Measurements from ENCODE around the gene CSF3R. TPM values are rescaled to one million over a fixed set of nuclear protein-coding genes. Genes with fewer than 3 reads are reported as not detected.

Gene CSF3R
- 10 to 100 TPM in 1 of 4 donors, 1 to 10 TPM in 3; 1.4 to 15.8 (median 3.8) TPM for polyA plus RNA-seq
- long read RNA-seq, donor 1: 0 reads
- long read RNA-seq, donor 2: 0 reads
- long read RNA-seq, donor 3: 0 reads
- long read RNA-seq, donor 4: 0 reads
- long read RNA-seq, donor 5, partial matches to known transcripts: 0 of 1 reads
- long read RNA-seq, donor 5, other reads (novel, unspliced or antisense): 0 of 1 reads
- long read RNA-seq, donor 6: 0 reads
- long read RNA-seq, donor 7: 0 reads
- long read RNA-seq, donor 8: 0 reads
- long read RNA-seq, donor 9: 0 reads
- long read RNA-seq, donor 10, partial matches to known transcripts: 0 of 2 reads
- long read RNA-seq, donor 10, other reads (novel, unspliced or antisense): 0 of 2 reads

DNA sequence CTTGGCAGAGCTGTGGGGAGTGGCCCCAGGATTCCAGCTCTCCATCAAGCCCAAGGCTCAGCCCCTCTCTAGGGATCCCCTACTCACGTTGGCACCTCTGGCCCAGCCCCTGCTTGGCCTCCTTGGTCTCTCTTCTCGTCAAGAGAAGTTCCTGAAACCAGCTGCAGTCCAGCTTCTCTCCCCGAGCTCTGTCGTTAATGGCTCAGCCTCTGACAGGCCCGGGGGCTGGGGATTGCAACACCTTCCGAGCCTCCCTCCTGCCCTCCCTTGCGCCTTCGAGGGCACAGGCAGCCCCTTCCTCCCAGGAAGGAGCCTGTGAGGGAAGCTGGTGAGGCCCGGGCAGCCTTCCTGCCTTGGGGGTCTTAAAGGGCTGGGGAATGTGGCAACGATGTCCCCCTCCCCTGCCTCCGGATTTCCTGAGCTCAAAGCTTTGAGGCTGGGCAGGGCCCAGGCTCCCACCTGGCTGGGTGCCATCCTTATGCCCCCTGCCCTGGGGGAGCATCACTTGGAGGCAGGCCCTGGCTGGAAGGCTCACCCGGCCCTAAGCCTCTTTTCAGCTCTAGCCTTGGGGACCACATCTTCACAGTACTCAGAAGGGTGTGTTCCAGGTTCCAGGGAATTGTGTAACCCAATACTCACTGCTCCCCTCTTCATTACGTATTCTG is at the start of gene CSF3R:
TSS of gene CSF3R (minus strand) at position 190 of the 665 bp plus-strand sequence. CDS start 3,417 bp downstream, outside the sequence.
- no peaks in the 10 kb centered on the region for H3K9me3 ChIP-seq (ENCODE audit: control insufficient read depth in 2 of 2, insufficient read depth in 1 of 2, low read depth in 1 of 2, low read length in 1 of 2)
- no peak for DNase-seq
- no peaks in the 10 kb centered on the region for H3K27me3 ChIP-seq (ENCODE audit: control insufficient read depth in 3 of 3, insufficient read depth in 3 of 3, low read length in 3 of 3)
- no peak within 1 kb of the TSS for H3K4me3 ChIP-seq (ENCODE audit: low read depth in 1 of 3, low read length in 3 of 3)
- no peak within 1 kb of the TSS for H3K27ac ChIP-seq (ENCODE audit: low read depth in 1 of 3, low read length in 2 of 3)
- H3K36me3 ChIP-seq (ENCODE audit: control insufficient read depth in 3 of 3, insufficient read depth in 2 of 3, low read depth in 1 of 3, low read length in 3 of 3): no peaks in the 10 kb centered on the region
- no peak for FAIRE-seq
- WGBS, 3 donors: 53 to 72% (median 66%) methylated on average over 13 of the region's 13 CpGs
- H3K4me1 ChIP-seq (ENCODE audit: control insufficient read depth in 3 of 3, insufficient read depth in 2 of 3, low read depth in 1 of 3, low read length in 2 of 3): peaks cover 0 to 18% (median 0%) of the 10 kb centered on the region in 3 donors

DNA sequence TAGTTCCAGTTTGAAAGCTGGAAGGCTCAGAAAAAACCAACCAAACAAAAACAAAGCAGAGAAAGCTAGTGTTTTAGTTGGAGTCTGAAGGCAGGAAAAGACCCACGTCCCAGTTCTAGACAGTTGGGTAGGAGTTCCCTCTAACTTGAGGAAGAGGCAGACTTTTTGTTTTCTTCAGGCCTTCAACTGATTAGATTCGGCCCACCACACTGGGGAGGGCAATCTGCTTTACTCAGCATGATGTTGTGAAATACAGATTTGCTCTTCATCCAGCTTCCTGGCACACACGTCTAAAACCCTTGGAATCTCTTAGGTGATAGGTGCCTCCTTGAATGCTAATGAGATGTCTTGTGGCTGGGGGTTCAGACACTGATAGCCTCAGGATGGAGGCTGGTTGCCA is 49.1 kb upstream of the CSF3R start:
- H3K27ac ChIP-seq (ENCODE audit: low read depth in 1 of 3, low read length in 2 of 3): no peak overlapping the region
- no peaks in the 10 kb centered on the region for H3K9me3 ChIP-seq (ENCODE audit: control insufficient read depth in 2 of 2, insufficient read depth in 1 of 2, low read depth in 1 of 2, low read length in 1 of 2)
- DNase-seq (no peak), FAIRE-seq (no peak)
- H3K4me1 ChIP-seq (ENCODE audit: control insufficient read depth in 3 of 3, insufficient read depth in 2 of 3, low read depth in 1 of 3, low read length in 2 of 3): no peaks in the 10 kb centered on the region
- no peaks in the 10 kb centered on the region for H3K27me3 ChIP-seq (ENCODE audit: control insufficient read depth in 3 of 3, insufficient read depth in 3 of 3, low read length in 3 of 3)
- no peak overlapping the region for H3K4me3 ChIP-seq (ENCODE audit: low read depth in 1 of 3, low read length in 3 of 3)
- 52 to 65% (median 59%) methylated on average over 3 of the region's 3 CpGs for WGBS, 3 donors
- H3K36me3 ChIP-seq (ENCODE audit: control insufficient read depth in 3 of 3, insufficient read depth in 2 of 3, low read depth in 1 of 3, low read length in 3 of 3): no peaks in the 10 kb centered on the region

DNA sequence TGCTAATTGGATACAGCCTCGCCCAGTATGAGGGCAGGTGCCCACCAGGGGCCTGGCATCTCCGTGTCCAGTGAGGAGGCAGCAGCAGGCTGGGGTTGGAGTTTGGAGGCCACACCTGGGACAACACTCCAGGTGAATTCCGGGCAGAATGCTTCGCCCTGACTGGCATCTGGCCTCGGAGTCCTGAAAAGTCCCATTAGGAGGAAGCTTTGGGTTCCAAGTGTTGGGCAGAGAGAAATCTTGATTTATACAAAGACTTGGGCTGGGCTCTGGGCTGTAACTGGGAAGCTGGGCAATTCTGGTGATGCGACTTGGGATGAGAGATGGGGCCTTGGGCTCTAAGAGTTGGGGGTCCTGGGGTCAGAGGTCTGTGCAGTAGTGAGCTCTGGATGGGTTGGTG is 48.1 kb upstream of the CSF3R start:
- H3K27me3 ChIP-seq (ENCODE audit: control insufficient read depth in 3 of 3, insufficient read depth in 3 of 3, low read length in 3 of 3): no peaks in the 10 kb centered on the region
- DNase-seq: no peak
- no peaks in the 10 kb centered on the region for H3K9me3 ChIP-seq (ENCODE audit: control insufficient read depth in 2 of 2, insufficient read depth in 1 of 2, low read depth in 1 of 2, low read length in 1 of 2)
- no peak overlapping the region for H3K4me3 ChIP-seq (ENCODE audit: low read depth in 1 of 3, low read length in 3 of 3)
- H3K27ac ChIP-seq (ENCODE audit: low read depth in 1 of 3, low read length in 2 of 3): no peak overlapping the region
- H3K4me1 ChIP-seq (ENCODE audit: control insufficient read depth in 3 of 3, insufficient read depth in 2 of 3, low read depth in 1 of 3, low read length in 2 of 3): no peaks in the 10 kb centered on the region
- no peaks in the 10 kb centered on the region for H3K36me3 ChIP-seq (ENCODE audit: control insufficient read depth in 3 of 3, insufficient read depth in 2 of 3, low read depth in 1 of 3, low read length in 3 of 3)
- FAIRE-seq: no peak
- WGBS, 3 donors: 49 to 73% (median 60%) methylated on average over 6 of the region's 6 CpGs

DNA sequence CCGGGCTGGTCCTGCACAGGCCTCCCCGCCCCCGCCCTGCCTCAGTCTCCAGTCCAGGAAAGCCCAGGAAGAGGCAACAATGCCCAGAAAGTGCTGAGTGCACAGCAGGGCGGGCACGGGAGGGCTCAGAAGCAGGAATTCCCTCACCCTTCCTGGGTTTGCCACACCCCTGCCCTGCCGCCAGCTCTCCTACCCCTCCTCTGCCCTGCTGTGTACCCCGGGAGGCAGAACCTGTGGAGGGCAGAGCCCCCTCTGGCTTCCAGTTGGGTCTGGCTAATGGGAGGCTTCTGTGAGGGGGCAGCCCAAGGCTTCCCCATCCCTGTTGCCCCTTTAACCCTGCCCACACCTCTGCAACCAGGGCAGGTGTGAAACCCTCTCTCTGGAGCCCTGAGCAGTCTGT is 47.5 kb upstream of the CSF3R start:
- Histone ChIP-seq H3K4me1 (ENCODE audit: control insufficient read depth in 3 of 3, insufficient read depth in 2 of 3, low read depth in 1 of 3, low read length in 2 of 3) (no peaks in the 10 kb centered on the region), H3K4me3 (ENCODE audit: low read depth in 1 of 3, low read length in 3 of 3) (no peak overlapping the region), H3K9me3 (ENCODE audit: control insufficient read depth in 2 of 2, insufficient read depth in 1 of 2, low read depth in 1 of 2, low read length in 1 of 2) (no peaks in the 10 kb centered on the region), H3K36me3 (ENCODE audit: control insufficient read depth in 3 of 3, insufficient read depth in 2 of 3, low read depth in 1 of 3, low read length in 3 of 3) (no peaks in the 10 kb centered on the region), H3K27ac (ENCODE audit: low read depth in 1 of 3, low read length in 2 of 3) (no peak overlapping the region), H3K27me3 (ENCODE audit: control insufficient read depth in 3 of 3, insufficient read depth in 3 of 3, low read length in 3 of 3) (no peaks in the 10 kb centered on the region)
- 50 to 63% (median 60%) methylated on average over 5 to 7 of the region's 7 CpGs for WGBS, 3 donors
- no peak for DNase-seq
- no peak for FAIRE-seq

DNA sequence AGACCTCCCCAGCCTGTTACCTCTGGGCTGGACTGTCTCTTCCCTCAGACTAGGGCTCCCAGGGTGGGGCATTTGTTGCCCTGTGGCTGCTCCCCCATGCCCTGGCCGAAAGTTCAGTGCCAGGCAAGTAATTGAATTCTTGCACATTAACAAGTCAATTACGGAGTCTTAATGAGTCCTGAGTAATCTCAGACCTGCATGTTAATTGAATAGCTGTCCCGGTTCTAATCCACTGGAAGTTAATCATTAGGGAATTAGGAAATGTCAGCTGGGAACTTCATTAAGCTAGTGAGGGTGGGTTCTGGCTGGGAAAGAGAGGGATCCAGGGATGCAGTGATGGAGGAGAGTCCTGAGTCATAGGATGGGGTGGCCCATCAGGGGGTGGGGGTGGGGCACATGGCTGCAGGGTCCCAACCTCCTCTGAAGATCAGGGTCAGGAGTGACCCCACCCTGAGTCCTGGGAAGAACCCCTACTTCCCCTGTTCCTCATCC is 47.1 kb upstream of the CSF3R start:
- 20 to 47% (median 25%) methylated on average over 3 of the region's 3 CpGs for WGBS, 3 donors
- FAIRE-seq: no peak
- no peak for DNase-seq

DNA sequence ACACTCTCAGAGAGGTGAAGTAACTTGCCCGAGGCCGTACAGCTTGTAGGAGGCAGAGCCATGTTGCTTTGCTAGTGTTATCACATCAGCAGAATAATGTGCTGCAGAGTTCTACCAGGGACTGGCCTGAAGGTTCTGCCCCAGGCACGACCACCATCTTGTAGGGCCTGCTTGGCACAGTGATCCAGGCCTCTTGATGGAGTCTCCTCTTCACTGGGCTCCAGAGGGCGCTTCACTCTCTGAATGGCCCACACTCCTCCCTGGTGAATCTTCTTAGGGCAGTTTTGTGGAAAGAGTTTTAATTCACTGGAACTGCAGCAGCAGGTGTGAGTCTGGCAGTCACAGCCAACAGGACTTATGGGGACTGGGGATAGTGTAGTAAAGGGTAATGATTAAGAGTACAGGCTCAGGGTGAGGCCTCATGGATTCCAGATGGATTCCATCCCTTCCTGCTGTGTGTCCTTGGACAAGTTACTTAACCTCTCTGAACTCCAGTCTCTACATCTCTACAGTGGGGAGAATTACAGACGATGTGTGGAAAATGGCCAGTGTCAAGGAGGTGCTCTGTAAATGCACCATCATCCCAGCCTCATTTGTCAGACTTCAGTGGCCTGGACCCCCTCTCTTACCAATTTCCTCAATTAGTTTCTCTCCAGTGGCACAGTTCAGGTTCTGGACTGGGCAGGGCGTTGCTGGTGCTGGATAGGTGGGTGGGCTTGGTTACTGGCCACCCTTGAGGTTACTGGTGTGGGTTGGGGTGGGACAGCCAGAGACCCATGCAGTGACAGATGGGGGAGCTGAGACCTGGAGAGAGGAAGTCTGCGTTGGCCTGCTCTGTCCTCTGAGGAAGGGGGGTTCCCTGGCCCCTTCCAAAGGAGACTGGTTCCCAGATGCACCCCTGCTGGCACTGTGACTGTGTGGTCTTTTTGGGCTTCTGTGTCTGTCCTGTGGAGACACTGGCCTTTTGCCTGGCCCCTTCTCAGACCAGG is 45.9 kb upstream of the CSF3R start:
- Histone ChIP-seq H3K27ac (ENCODE audit: low read depth in 1 of 3, low read length in 2 of 3) (no peak overlapping the region), H3K27me3 (ENCODE audit: control insufficient read depth in 3 of 3, insufficient read depth in 3 of 3, low read length in 3 of 3) (no peaks in the 10 kb centered on the region), H3K4me3 (ENCODE audit: low read depth in 1 of 3, low read length in 3 of 3) (no peak overlapping the region), H3K9me3 (ENCODE audit: control insufficient read depth in 2 of 2, insufficient read depth in 1 of 2, low read depth in 1 of 2, low read length in 1 of 2) (no peaks in the 10 kb centered on the region), H3K4me1 (ENCODE audit: control insufficient read depth in 3 of 3, insufficient read depth in 2 of 3, low read depth in 1 of 3, low read length in 2 of 3) (no peaks in the 10 kb centered on the region), H3K36me3 (ENCODE audit: control insufficient read depth in 3 of 3, insufficient read depth in 2 of 3, low read depth in 1 of 3, low read length in 3 of 3) (no peaks in the 10 kb centered on the region)
- FAIRE-seq (no peak), DNase-seq (no peak)
- WGBS, 3 donors: 66 to 75% (median 67%) methylated on average over 7 of the region's 7 CpGs

More for the DNA sequence above, 47.1 kb upstream of the CSF3R start:
- H3K27me3 ChIP-seq (ENCODE audit: control insufficient read depth in 3 of 3, insufficient read depth in 3 of 3, low read length in 3 of 3): no peaks in the 10 kb centered on the region
- no peaks in the 10 kb centered on the region for H3K9me3 ChIP-seq (ENCODE audit: control insufficient read depth in 2 of 2, insufficient read depth in 1 of 2, low read depth in 1 of 2, low read length in 1 of 2)
- no peak overlapping the region for H3K4me3 ChIP-seq (ENCODE audit: low read depth in 1 of 3, low read length in 3 of 3)
- H3K27ac ChIP-seq (ENCODE audit: low read depth in 1 of 3, low read length in 2 of 3): no peak overlapping the region
- no peaks in the 10 kb centered on the region for H3K36me3 ChIP-seq (ENCODE audit: control insufficient read depth in 3 of 3, insufficient read depth in 2 of 3, low read depth in 1 of 3, low read length in 3 of 3)
- no peaks in the 10 kb centered on the region for H3K4me1 ChIP-seq (ENCODE audit: control insufficient read depth in 3 of 3, insufficient read depth in 2 of 3, low read depth in 1 of 3, low read length in 2 of 3)

DNA sequence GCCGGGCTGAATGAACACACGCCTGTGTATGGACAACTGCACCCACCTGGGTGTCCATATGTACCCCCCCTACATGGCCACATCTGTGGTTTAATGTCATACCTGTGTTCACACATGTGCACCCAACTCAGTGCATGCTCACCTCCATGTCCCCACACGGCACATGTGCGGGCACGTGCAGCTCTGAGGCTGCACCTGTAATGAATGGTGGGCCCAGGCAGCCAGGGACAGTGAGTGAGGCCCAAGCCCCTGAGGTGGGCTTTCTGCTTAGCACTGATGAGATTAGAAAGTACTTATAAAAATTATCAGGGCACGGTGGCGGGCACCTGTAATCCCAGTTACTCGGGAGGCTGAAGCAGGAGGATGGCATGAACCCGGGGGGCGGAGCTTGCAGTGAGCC is 42.5 kb upstream of the CSF3R start:
- no peaks in the 10 kb centered on the region for H3K27me3 ChIP-seq (ENCODE audit: control insufficient read depth in 3 of 3, insufficient read depth in 3 of 3, low read length in 3 of 3)
- H3K4me3 ChIP-seq (ENCODE audit: low read depth in 1 of 3, low read length in 3 of 3): no peak overlapping the region
- H3K27ac ChIP-seq (ENCODE audit: low read depth in 1 of 3, low read length in 2 of 3): no peak overlapping the region
- no peaks in the 10 kb centered on the region for H3K9me3 ChIP-seq (ENCODE audit: control insufficient read depth in 2 of 2, insufficient read depth in 1 of 2, low read depth in 1 of 2, low read length in 1 of 2)
- no peaks in the 10 kb centered on the region for H3K36me3 ChIP-seq (ENCODE audit: control insufficient read depth in 3 of 3, insufficient read depth in 2 of 3, low read depth in 1 of 3, low read length in 3 of 3)
- FAIRE-seq (no peak), DNase-seq (no peak)
- WGBS, 3 donors: 95 to 96% (median 95%) methylated on average over 10 of the region's 10 CpGs
- no peaks in the 10 kb centered on the region for H3K4me1 ChIP-seq (ENCODE audit: control insufficient read depth in 3 of 3, insufficient read depth in 2 of 3, low read depth in 1 of 3, low read length in 2 of 3)

Data from small intestine (tissue), 16 donors.